ENCODE measurements around the gene ZFP36L2.

The ZFP36L2 gene

GRCh38 chr2:43184339-43184895, 42.0 kb downstream of the ZFP36L2 start:
- peak in 1 of 2 donors; percentile 48 for DNase-seq

GRCh38 chr2:43183743-43184142, 42.7 kb downstream of the ZFP36L2 start:
- DNase-seq, result no peak

- DNase-seq, result no peak
Observed at GRCh38 chr2:43180897-43181296, 45.5 kb downstream of the ZFP36L2 start.

- DNase-seq, result no peak
Observed at GRCh38 chr2:43179942-43180341, 46.5 kb downstream of the ZFP36L2 start.

- DNase-seq, result no peak
Observed at GRCh38 chr2:43178602-43179542, 47.5 kb downstream of the ZFP36L2 start.

GRCh38 chr2:43178055-43178598, 48.3 kb downstream of the ZFP36L2 start:
- no peak for DNase-seq

- no peak for DNase-seq
Observed at GRCh38 chr2:43176449-43176848, 50.0 kb downstream of the ZFP36L2 start.

- DNase-seq, result no peak
Observed at GRCh38 chr2:43175876-43176275, 50.5 kb downstream of the ZFP36L2 start.

GRCh38 chr2:43175020-43175441, 51.4 kb downstream of the ZFP36L2 start:
- DNase-seq, result no peak

GRCh38 chr2:43174368-43174916, 52.0 kb downstream of the ZFP36L2 start:
- peak; percentile 52 to 61 for DNase-seq
